Glutamatergic neuron (in vitro differentiated cells): ENCODE data around the gene HIVEP2. TPM values are rescaled to one million over a fixed set of nuclear protein-coding genes. Genes with fewer than 3 reads are reported as not detected.

Experiments
- DNase-seq: peaks from one replicate; pipeline ENCODE4 v3.0.0; 2022
- H3K27ac Mint-ChIP-seq: one replicate; pipeline ENCODE4 v1.8.0; 2020; ENCODE audit warnings: mild to moderate bottlenecking, mixed read lengths, inconsistent platforms; ENCODE audit not compliant: unreplicated experiment
- H3K27me3 Mint-ChIP-seq: one replicate; pipeline ENCODE4 v1.8.0; 2020; ENCODE audit warnings: mild to moderate bottlenecking, moderate library complexity, mixed read lengths, inconsistent platforms; ENCODE audit not compliant: unreplicated experiment
- H3K36me3 Mint-ChIP-seq: one replicate; pipeline ENCODE4 v1.8.0; 2020; ENCODE audit warnings: mild to moderate bottlenecking, mixed read lengths, inconsistent platforms; ENCODE audit not compliant: unreplicated experiment
- H3K4me1 Mint-ChIP-seq: one replicate; pipeline ENCODE4 v1.8.0; 2020; ENCODE audit warnings: mild to moderate bottlenecking, low read depth, mixed read lengths, inconsistent platforms; ENCODE audit not compliant: unreplicated experiment
- H3K4me3 Mint-ChIP-seq: one replicate; pipeline ENCODE4 v1.8.0; 2020; ENCODE audit warnings: mild to moderate bottlenecking, mixed read lengths, inconsistent platforms; ENCODE audit not compliant: unreplicated experiment
- H3K9me3 Mint-ChIP-seq: one replicate; pipeline ENCODE4 v1.8.0; 2020; ENCODE audit warnings: mild to moderate bottlenecking, moderate library complexity, mixed read lengths, inconsistent platforms; ENCODE audit not compliant: unreplicated experiment
- total RNA-seq: library from RNA; stranded (reverse); fragmentation: NEBNext Ultra II Directional; extraction: Animal tissue kit (Norgen Biotek cat#: 25700); gene quantifications from one replicate; pipeline ENCODE4 v1.2.1, GENCODE V29; 2021; ENCODE audit not compliant: unreplicated experiment
- TF ChIP-seq, protein P1 (sequence below): fragments of 200-600 bp; sonication (generic); IDR thresholded peaks from one replicate; pipeline ENCODE4 v1.5.0; 2021; ENCODE audit not compliant: partially characterized antibody, unreplicated experiment

Gene HIVEP2
- total RNA-seq, 1 donor from 2014 or later, result 2.6 TPM

DNA sequence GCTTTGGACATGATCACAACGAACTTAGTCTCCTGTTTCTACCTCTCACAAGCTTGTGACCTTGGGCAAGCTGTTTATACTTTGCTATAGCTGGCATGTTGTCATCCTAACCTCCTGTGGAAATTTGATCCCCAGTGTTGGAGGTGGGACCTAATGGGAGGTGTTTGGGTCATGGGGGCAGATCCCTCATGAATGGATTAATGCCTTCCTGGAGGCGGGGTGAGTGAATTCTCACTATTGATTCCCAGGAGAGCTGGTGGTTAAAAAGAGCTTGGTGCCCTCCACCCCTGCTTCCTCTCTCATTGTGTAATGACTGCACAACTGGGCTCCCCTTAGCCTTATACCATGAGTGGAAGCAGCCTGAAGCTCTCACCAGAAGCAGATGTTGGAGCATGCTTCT is 228.9 kb downstream of the HIVEP2 start:
- DNase-seq, result no peak
- Mint-ChIP-seq H3K27ac (no peak overlapping the region), H3K27me3 (no peaks in the 10 kb centered on the region), H3K4me3 (no peak overlapping the region), H3K9me3 (peaks cover 3% of the 10 kb centered on the region), H3K36me3 (peaks cover 9% of the 10 kb centered on the region), H3K4me1 (no peaks in the 10 kb centered on the region)
- TF ChIP-seq, protein P1, sequence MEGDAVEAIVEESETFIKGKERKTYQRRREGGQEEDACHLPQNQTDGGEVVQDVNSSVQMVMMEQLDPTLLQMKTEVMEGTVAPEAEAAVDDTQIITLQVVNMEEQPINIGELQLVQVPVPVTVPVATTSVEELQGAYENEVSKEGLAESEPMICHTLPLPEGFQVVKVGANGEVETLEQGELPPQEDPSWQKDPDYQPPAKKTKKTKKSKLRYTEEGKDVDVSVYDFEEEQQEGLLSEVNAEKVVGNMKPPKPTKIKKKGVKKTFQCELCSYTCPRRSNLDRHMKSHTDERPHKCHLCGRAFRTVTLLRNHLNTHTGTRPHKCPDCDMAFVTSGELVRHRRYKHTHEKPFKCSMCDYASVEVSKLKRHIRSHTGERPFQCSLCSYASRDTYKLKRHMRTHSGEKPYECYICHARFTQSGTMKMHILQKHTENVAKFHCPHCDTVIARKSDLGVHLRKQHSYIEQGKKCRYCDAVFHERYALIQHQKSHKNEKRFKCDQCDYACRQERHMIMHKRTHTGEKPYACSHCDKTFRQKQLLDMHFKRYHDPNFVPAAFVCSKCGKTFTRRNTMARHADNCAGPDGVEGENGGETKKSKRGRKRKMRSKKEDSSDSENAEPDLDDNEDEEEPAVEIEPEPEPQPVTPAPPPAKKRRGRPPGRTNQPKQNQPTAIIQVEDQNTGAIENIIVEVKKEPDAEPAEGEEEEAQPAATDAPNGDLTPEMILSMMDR, result no peak

DNA sequence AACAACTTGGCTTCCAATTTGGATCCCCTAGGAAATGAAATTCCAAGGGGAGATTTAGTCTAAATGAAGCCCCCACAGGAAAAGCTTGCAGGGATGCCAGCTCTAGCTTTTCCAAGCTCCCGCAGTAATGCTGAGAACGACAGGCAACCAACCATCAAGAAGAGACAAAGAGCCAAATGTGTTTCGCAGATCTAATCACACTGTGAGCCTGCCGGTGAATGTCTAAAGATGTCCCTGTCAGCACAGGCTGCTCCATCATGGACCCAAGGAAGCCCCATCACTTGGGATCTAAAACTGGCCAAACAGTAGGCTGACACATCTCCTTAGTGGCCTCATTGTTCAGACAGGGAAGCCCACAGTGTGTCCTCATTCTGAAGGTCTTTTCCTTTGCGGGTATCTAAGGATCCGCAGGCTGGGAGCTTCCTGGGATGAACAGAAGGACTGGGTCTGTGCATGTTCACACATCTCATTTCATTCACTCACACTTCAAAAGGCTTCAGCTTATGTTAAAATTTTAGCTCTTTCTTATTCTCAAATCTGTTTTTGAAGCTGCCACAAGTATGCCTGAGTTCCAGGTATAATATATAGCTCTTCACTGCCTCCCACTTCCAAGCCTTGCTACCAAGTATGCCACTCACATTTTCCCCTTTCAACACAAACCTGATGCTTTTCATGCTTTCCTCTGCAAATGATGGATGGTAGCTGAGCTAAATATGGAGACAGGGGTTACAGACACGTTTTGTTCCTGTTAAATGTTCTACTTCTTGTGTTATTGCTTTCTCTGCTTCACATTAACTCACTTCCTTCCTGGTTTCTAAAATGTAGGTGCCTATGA is 229.8 kb downstream of the HIVEP2 start:
- peaks cover 9% of the 10 kb centered on the region for H3K36me3 Mint-ChIP-seq
- no peaks in the 10 kb centered on the region for H3K4me1 Mint-ChIP-seq
- peaks cover 3% of the 10 kb centered on the region for H3K9me3 Mint-ChIP-seq
- no peak overlapping the region for H3K4me3 Mint-ChIP-seq
- H3K27me3 Mint-ChIP-seq, result no peaks in the 10 kb centered on the region
- no peak for DNase-seq
- no peak overlapping the region for H3K27ac Mint-ChIP-seq
- TF ChIP-seq, protein P1, result no peak

DNA sequence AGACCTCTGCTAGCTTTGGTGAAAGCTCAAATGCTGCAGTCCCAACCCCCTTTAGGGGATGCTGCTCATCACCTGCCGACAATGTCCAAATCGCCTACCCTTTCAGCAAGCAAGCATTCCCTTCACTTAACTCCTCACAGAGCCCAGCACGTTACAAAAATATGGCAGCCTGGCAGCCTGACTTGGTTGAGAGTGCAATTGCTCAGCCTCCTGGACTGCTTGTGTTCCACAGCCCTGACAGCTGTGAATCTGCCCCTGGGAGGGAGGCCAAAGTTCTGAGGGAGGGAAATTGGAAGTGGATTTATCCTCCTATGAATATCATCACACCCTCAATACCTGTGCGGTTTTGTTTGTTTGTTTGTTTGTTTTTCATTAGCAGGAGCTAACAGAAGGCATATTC is 231.0 kb downstream of the HIVEP2 start:
- no peaks in the 10 kb centered on the region for H3K4me1 Mint-ChIP-seq
- H3K4me3 Mint-ChIP-seq, result no peak overlapping the region
- H3K9me3 Mint-ChIP-seq, result peaks cover 2% of the 10 kb centered on the region
- peaks cover 5% of the 10 kb centered on the region for H3K36me3 Mint-ChIP-seq
- no peak for DNase-seq
- TF ChIP-seq, protein P1, result no peak
- H3K27me3 Mint-ChIP-seq, result no peaks in the 10 kb centered on the region
- H3K27ac Mint-ChIP-seq, result no peak overlapping the region

DNA sequence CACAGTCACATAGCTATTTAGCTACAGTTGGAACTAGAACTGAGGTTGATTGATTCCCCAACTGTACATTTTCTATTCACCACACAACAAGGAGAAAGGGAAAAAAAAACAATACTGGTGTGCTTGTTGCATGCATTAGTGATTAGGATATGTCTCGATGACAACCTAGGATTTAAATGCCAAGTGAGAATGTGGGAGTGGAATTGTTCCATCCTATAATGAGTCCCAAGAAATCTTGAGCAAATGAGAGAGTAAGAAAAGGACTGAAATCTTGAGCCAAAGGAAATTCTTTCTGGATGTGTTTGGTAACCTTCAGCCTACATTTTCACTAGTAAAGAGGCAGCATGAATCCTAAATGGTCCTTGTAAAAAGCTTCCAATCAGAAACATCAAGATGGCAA is 232.7 kb downstream of the HIVEP2 start:
- Mint-ChIP-seq H3K4me1 (no peaks in the 10 kb centered on the region), H3K36me3 (no peaks in the 10 kb centered on the region), H3K27ac (no peak overlapping the region), H3K27me3 (no peaks in the 10 kb centered on the region), H3K9me3 (no peaks in the 10 kb centered on the region), H3K4me3 (no peak overlapping the region)
- DNase-seq, result no peak
- TF ChIP-seq, protein P1, result no peak

DNA sequence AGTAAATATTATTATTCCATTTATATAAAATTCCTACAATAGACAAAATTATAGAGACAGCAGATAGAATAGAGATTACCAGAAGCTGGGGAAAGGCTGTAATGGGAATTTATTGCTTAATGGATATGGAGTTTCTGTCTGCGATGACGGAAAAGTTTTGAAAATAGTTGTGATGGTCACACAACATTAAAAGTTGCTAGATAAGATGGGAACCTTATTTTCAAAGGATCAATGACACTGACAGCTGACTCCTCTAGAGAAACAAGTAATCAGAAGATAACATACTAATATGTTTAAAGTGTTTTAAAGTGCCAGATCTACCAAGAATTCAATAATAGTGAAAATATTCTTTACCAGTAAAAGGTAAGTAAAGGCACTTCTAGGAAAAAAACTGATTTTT is 236.3 kb downstream of the HIVEP2 start:
- no peaks in the 10 kb centered on the region for H3K9me3 Mint-ChIP-seq
- H3K36me3 Mint-ChIP-seq, result no peaks in the 10 kb centered on the region
- H3K4me1 Mint-ChIP-seq, result no peaks in the 10 kb centered on the region
- no peak overlapping the region for H3K4me3 Mint-ChIP-seq
- H3K27me3 Mint-ChIP-seq, result no peaks in the 10 kb centered on the region
- TF ChIP-seq, protein P1, result no peak
- DNase-seq, result no peak
- no peak overlapping the region for H3K27ac Mint-ChIP-seq
